ENCODE data around the gene CCL3. TPM values are rescaled to one million over a fixed set of nuclear protein-coding genes. Genes with fewer than 3 reads are reported as not detected.

The CCL3 gene
- total and polyA plus RNA-seq, 2 of the 4 experiments (the other 2 are of a cell fraction), result not detected

GRCh38 chr17:36048066-36048465 lies 41.9 kb downstream of the CCL3 start:
- no peaks in the 10 kb centered on the region for H3K4me1 ChIP-seq (ENCODE audit: control insufficient read depth, insufficient read depth, low read length)
- no peak overlapping the region for H2BK120ac ChIP-seq (ENCODE audit: low read depth, low read length)
- no peak overlapping the region for H2BK20ac ChIP-seq (ENCODE audit: low read depth, low read length)
- no peak overlapping the region for H2AK9ac ChIP-seq (replicated peaks; ENCODE audit: low read depth, low read length, poor library complexity)
- H3K14ac ChIP-seq (replicated peaks; ENCODE audit: low read depth, low read length), result no peak overlapping the region
- H3K9me1 ChIP-seq (ENCODE audit: insufficient read depth, low read length), result no peaks in the 10 kb centered on the region
- no peak overlapping the region for H3K23ac ChIP-seq (ENCODE audit: low read depth, low read length)
- no peak overlapping the region for H3K4me2 ChIP-seq (ENCODE audit: low read depth, low read length)
- no peak overlapping the region for H3K56ac ChIP-seq (ENCODE audit: extremely low read depth, insufficient read depth, low read length)
- no peaks in the 10 kb centered on the region for H3K9me3 ChIP-seq (ENCODE audit: control insufficient read depth, insufficient read depth, low read length)
- no TSS peak for BruUV-seq (replicated peaks)
- H3K27me3 ChIP-seq (ENCODE audit: control insufficient read depth, insufficient read depth, low read length), result no peaks in the 10 kb centered on the region
- ATAC-seq (ENCODE audit: low read depth), result no peak
- H3K27ac ChIP-seq (ENCODE audit: insufficient read depth, low read length), result no peak overlapping the region
- TF ChIP-seq CEBPB (IDR thresholded peaks at IDR 0.05; ENCODE audit: low read depth, low read length), result no peak
- H3K18ac ChIP-seq (ENCODE audit: low read depth, low read length), result no peak overlapping the region
- in situ Hi-C loops (cut with MboI; ENCODE audit: low sequenced_read_pairs), result no loop called here
- no peaks in the 10 kb centered on the region for H3K36me3 ChIP-seq (ENCODE audit: control insufficient read depth, insufficient read depth, low read length)
- dilution Hi-C loops (cut with HindIII; ENCODE audit: low sequenced_read_pairs, unreplicated experiment), result no loop called here
- ChIA-PET POLR2A (ENCODE audit: unreplicated experiment) (no interaction called here), CTCF (no interaction called here)
- intact Hi-C loops (cut with micrococcal nuclease), result no loop called here
- H3K79me1 ChIP-seq (ENCODE audit: low read depth in 1 of 2, low read length in 2 of 2), result no peaks in the 10 kb centered on the region
- no peak overlapping the region for H2AFZ ChIP-seq (replicated peaks; ENCODE audit: low read length, poor library complexity)
- no peak overlapping the region for H4K8ac ChIP-seq (ENCODE audit: low read depth in 2 of 2, low read length in 2 of 2)
- WGBS, 2 experiments (ENCODE audit: extremely low coverage in 2 of 2, insufficient read length in 1 of 2), result no CpG with 5 or more reads among the region's 2 CpGs
- H4K5ac ChIP-seq (ENCODE audit: low read depth, low read length), result no peak overlapping the region
- no peak overlapping the region for H3K4ac ChIP-seq (ENCODE audit: low read depth, low read length)
- no peak for DNase-seq
- no peak overlapping the region for H2BK15ac ChIP-seq (ENCODE audit: low read depth, low read length)
- no peak overlapping the region for H4K91ac ChIP-seq (ENCODE audit: insufficient read depth, low read depth, low read length)
- no peak overlapping the region for H3K4me3 ChIP-seq (ENCODE audit: insufficient read depth, low read depth, low read length)
- no peak overlapping the region for H2AK5ac ChIP-seq (ENCODE audit: low read depth, low read length)
- H3K9ac ChIP-seq (ENCODE audit: low read depth, low read length), result no peak overlapping the region
- no peak overlapping the region for H2BK5ac ChIP-seq (ENCODE audit: low read depth, low read length, poor library complexity, severe bottlenecking)
- H4K20me1 ChIP-seq (ENCODE audit: insufficient read depth, low read length), result no peaks in the 10 kb centered on the region

Small RNA genes within 50 kb of the gene (microRNA-seq; reads per million reads assigned to microRNA genes)
- not detected for gene RN7SL301P (ENCODE audit: insufficient read depth, insufficient read length)

Small RNA genes within 50 kb of the gene (small RNA-seq; reads per million reads assigned to genes)
- 0 reads per million in 5 experiments for gene RN7SL301P

Other genes with a start within 250 kb of the CCL3 start
- not detected in 2 replicates for gene HEATR9, start 221.3 kb downstream of the CCL3 start, total RNA-seq (2012; rRNA removed)
- not detected in 2 replicates for gene HEATR9, start 221.3 kb downstream of the CCL3 start, polyA plus RNA-seq (2012; rRNA removed)
- gene CCL5, start 209.8 kb downstream of the CCL3 start, total RNA-seq (2012; rRNA removed), result not detected in 2 replicates
- not detected in 2 replicates for gene CCL5, start 209.8 kb downstream of the CCL3 start, polyA plus RNA-seq (2012; rRNA removed)
- 0.18 TPM in 1 of 2 replicates, not detected in the other for gene RDM1, start 159.4 kb downstream of the CCL3 start, total RNA-seq (2012; rRNA removed)
- gene RDM1, start 159.4 kb downstream of the CCL3 start, polyA plus RNA-seq (2012; rRNA removed), result not detected in 2 replicates
- not detected in 2 replicates for gene LYZL6, start 146.4 kb downstream of the CCL3 start, total RNA-seq (2012; rRNA removed)
- not detected in 2 replicates for gene LYZL6, start 146.4 kb downstream of the CCL3 start, polyA plus RNA-seq (2012; rRNA removed)
- not detected in 2 replicates for gene CCL16, start 108.6 kb downstream of the CCL3 start, total RNA-seq (2012; rRNA removed)
- gene CCL16, start 108.6 kb downstream of the CCL3 start, polyA plus RNA-seq (2012; rRNA removed), result not detected in 2 replicates
- gene CCL14, start 103.4 kb downstream of the CCL3 start, total RNA-seq (2012; rRNA removed), result not detected in 2 replicates
- gene CCL14, start 103.4 kb downstream of the CCL3 start, polyA plus RNA-seq (2012; rRNA removed), result not detected in 2 replicates
- gene CCL15, start 88.6 kb downstream of the CCL3 start, total RNA-seq (2012; rRNA removed), result not detected in 2 replicates
- not detected in 2 replicates for gene CCL15, start 88.6 kb downstream of the CCL3 start, polyA plus RNA-seq (2012; rRNA removed)
- gene CCL23, start 72.2 kb downstream of the CCL3 start, total RNA-seq (2012; rRNA removed), result not detected in 2 replicates
- not detected in 2 replicates for gene CCL23, start 72.2 kb downstream of the CCL3 start, polyA plus RNA-seq (2012; rRNA removed)
- gene CCL18, start 25.9 kb downstream of the CCL3 start, total RNA-seq (2012; rRNA removed), result not detected in 2 replicates
- not detected in 2 replicates for gene CCL18, start 25.9 kb downstream of the CCL3 start, polyA plus RNA-seq (2012; rRNA removed)
- gene CCL4, start 13.7 kb upstream of the CCL3 start, total RNA-seq (2012; rRNA removed), result not detected in 2 replicates
- not detected in 2 replicates for gene CCL4, start 13.7 kb upstream of the CCL3 start, polyA plus RNA-seq (2012; rRNA removed)
- not detected in 2 replicates for gene TBC1D3B, start 86.5 kb upstream of the CCL3 start, total RNA-seq (2012; rRNA removed)
- 0.94 and 1.6 TPM in 2 replicates for gene TBC1D3B, start 86.5 kb upstream of the CCL3 start, polyA plus RNA-seq (2012; rRNA removed)
- gene CCL3L1, start 106.6 kb upstream of the CCL3 start, total RNA-seq (2012; rRNA removed), result not detected in 2 replicates
- gene CCL3L1, start 106.6 kb upstream of the CCL3 start, polyA plus RNA-seq (2012; rRNA removed), result not detected in 2 replicates
- gene CCL4L2, start 120.9 kb upstream of the CCL3 start, total RNA-seq (2012; rRNA removed), result not detected in 2 replicates
- not detected in 2 replicates for gene CCL4L2, start 120.9 kb upstream of the CCL3 start, polyA plus RNA-seq (2012; rRNA removed)
- not detected in 2 replicates for gene TBC1D3I, start 174.4 kb upstream of the CCL3 start, total RNA-seq (2012; rRNA removed)
- 0.07 TPM in 1 of 2 replicates, not detected in the other for gene TBC1D3I, start 174.4 kb upstream of the CCL3 start, polyA plus RNA-seq (2012; rRNA removed)
- not detected in 2 replicates for gene TBC1D3G, start 233.7 kb upstream of the CCL3 start, total RNA-seq (2012; rRNA removed)
- not detected in 2 replicates for gene TBC1D3G, start 233.7 kb upstream of the CCL3 start, polyA plus RNA-seq (2012; rRNA removed)